IMR-90 (cell line): ENCODE measurements around the gene PIK3IP1. TPM values are rescaled to one million over a fixed set of nuclear protein-coding genes. Genes with fewer than 3 reads are reported as not detected.

Experiments
- ATAC-seq: fragments of 200-7000 bp; cut with Tn5 transposase; 2 replicates; pipeline ENCODE4 v1.9.1; 2020; ENCODE audit warnings: low read depth, mild to moderate bottlenecking, moderate library complexity
- BruUV-seq: library from RNA; stranded (reverse); fragments of 400-500 nt; replicated peaks from 2 replicates; lab custom pipeline; 2021; lab: Mats Ljungman, UMichigan
- CTCF ChIA-PET: fragments of 300-600 bp; formaldehyde crosslinking; extraction: SDS; loops from one replicate; lab custom pipeline; 2021; ENCODE audit warnings: antibody characterized with exemption; lab: Yijun Ruan, JAX
- POLR2A ChIA-PET: fragments of 300-600 bp; sonication (Branson Sonifier 250); formaldehyde crosslinking; loops from one replicate; lab custom pipeline; 2022; ENCODE audit warnings: antibody characterized with exemption; ENCODE audit not compliant: unreplicated experiment; lab: Charles Lee
- DNase-seq: peaks from one replicate; pipeline ENCODE4 v3.0.0; 2013
- H2AFZ ChIP-seq: replicated peaks from 2 replicates; pipeline ENCODE3; 2013; ENCODE audit warnings: low read length, mild to moderate bottlenecking; ENCODE audit not compliant: poor library complexity
- H2AK5ac ChIP-seq: 2 replicates; pipeline ENCODE4 v1.6.1; 2013; ENCODE audit warnings: low read depth, low read length, inconsistent platforms
- H2AK9ac ChIP-seq: replicated peaks from 2 replicates; pipeline ENCODE3; 2013; ENCODE audit warnings: mild to moderate bottlenecking, low read depth, low read length, moderate library complexity; ENCODE audit not compliant: poor library complexity
- H2BK120ac ChIP-seq: 2 replicates; pipeline ENCODE4 v1.6.1; 2013; ENCODE audit warnings: low read depth, low read length, inconsistent platforms
- H2BK15ac ChIP-seq: 3 replicates; pipeline ENCODE4 v1.6.1; 2013; ENCODE audit warnings: low read depth, low read length, inconsistent platforms
- H2BK20ac ChIP-seq: 2 replicates; pipeline ENCODE4 v1.6.1; 2013; ENCODE audit warnings: low read depth, mild to moderate bottlenecking, inconsistent platforms, low read length, moderate library complexity
- H2BK5ac ChIP-seq: 2 replicates; pipeline ENCODE4 v1.6.1; 2013; ENCODE audit warnings: mild to moderate bottlenecking, low read depth, low read length, inconsistent platforms; ENCODE audit not compliant: poor library complexity, severe bottlenecking
- H3K14ac ChIP-seq: replicated peaks from 2 replicates; pipeline ENCODE4 v1.6.1; 2013; ENCODE audit warnings: low read depth, low read length, inconsistent platforms
- H3K18ac ChIP-seq: 2 replicates; pipeline ENCODE4 v1.6.1; 2013; ENCODE audit warnings: low read depth, low read length, control low read depth
- H3K23ac ChIP-seq: 2 replicates; pipeline ENCODE4 v1.6.1; 2013; ENCODE audit warnings: low read depth, low read length, inconsistent platforms
- H3K27ac ChIP-seq: 2 replicates; pipeline ENCODE4 v1.5.1; 2013; ENCODE audit warnings: mild to moderate bottlenecking, control low read depth, low read length; ENCODE audit not compliant: insufficient read depth
- H3K27me3 ChIP-seq: 2 replicates; pipeline ENCODE4 v1.6.1; 2013; ENCODE audit warnings: low read length; ENCODE audit not compliant: control insufficient read depth, insufficient read depth
- H3K36me3 ChIP-seq: 2 replicates; pipeline ENCODE4 v1.6.1; 2013; ENCODE audit warnings: low read length, mixed read lengths; ENCODE audit not compliant: control insufficient read depth, insufficient read depth
- H3K4ac ChIP-seq: 2 replicates; pipeline ENCODE4 v1.6.1; 2013; ENCODE audit warnings: low read depth, low read length, inconsistent platforms
- H3K4me1 ChIP-seq: 2 replicates; pipeline ENCODE4 v1.6.1; 2013; ENCODE audit warnings: low read length, mixed read lengths; ENCODE audit not compliant: control insufficient read depth, insufficient read depth
- H3K4me2 ChIP-seq: 2 replicates; pipeline ENCODE4 v1.6.1; 2013; ENCODE audit warnings: low read depth, mild to moderate bottlenecking, control low read depth, low read length, moderate library complexity
- H3K4me3 ChIP-seq: 2 replicates; pipeline ENCODE4 v1.5.1; 2013; ENCODE audit warnings: low read depth, mild to moderate bottlenecking, control low read depth, low read length, moderate library complexity; ENCODE audit not compliant: insufficient read depth
- H3K56ac ChIP-seq: 2 replicates; pipeline ENCODE4 v1.6.1; 2013; ENCODE audit warnings: low read length, inconsistent platforms; ENCODE audit not compliant: insufficient read depth; ENCODE audit errors: extremely low read depth
- H3K79me1 ChIP-seq, 2 experiments: 2 replicates each; pipeline ENCODE4 v1.6.1; 2013; ENCODE audit warnings: low read length in 2 of 2, inconsistent platforms in 1 of 2, low read depth in 1 of 2
- H3K9ac ChIP-seq: 2 replicates; pipeline ENCODE4 v1.6.1; 2013; ENCODE audit warnings: low read depth, low read length, control low read depth
- H3K9me1 ChIP-seq: 2 replicates; pipeline ENCODE4 v1.6.1; 2013; ENCODE audit warnings: low read length, inconsistent platforms; ENCODE audit not compliant: insufficient read depth
- H3K9me3 ChIP-seq: 2 replicates; pipeline ENCODE4 v1.6.1; 2013; ENCODE audit warnings: low read length; ENCODE audit not compliant: control insufficient read depth, insufficient read depth
- H4K20me1 ChIP-seq: 2 replicates; pipeline ENCODE4 v1.6.1; 2013; ENCODE audit warnings: low read length, inconsistent platforms; ENCODE audit not compliant: insufficient read depth
- H4K5ac ChIP-seq: 2 replicates; pipeline ENCODE4 v1.6.1; 2013; ENCODE audit warnings: mild to moderate bottlenecking, low read depth, low read length, control low read depth
- H4K8ac ChIP-seq, 2 experiments: 2 replicates each; pipeline ENCODE4 v1.6.1; 2013; ENCODE audit warnings: low read depth in 2 of 2, low read length in 2 of 2, control low read depth in 1 of 2, inconsistent platforms in 1 of 2
- H4K91ac ChIP-seq: 2 replicates; pipeline ENCODE4 v1.6.1; 2013; ENCODE audit warnings: low read depth, low read length, inconsistent platforms; ENCODE audit not compliant: insufficient read depth
- BHLHE40 ChIP-seq: fragments of 150-350 bp; IDR thresholded peaks from 2 replicates; pipeline ENCODE4 v1.6.1; 2016; ENCODE audit warnings: mild to moderate bottlenecking, low read depth, low read length
- CEBPB ChIP-seq: IDR thresholded peaks from 2 replicates; pipeline ENCODE4 v1.6.1; 2012; ENCODE audit warnings: low read depth, low read length, improper control_type of control experiment
- CHD1 ChIP-seq: IDR thresholded peaks from 2 replicates; pipeline ENCODE4 v1.6.1; 2012; ENCODE audit warnings: low read depth, low read length, improper control_type of control experiment
- FOS ChIP-seq: fragments of 150-350 bp; IDR thresholded peaks from 2 replicates; pipeline ENCODE4 v1.6.1; 2016; ENCODE audit warnings: low read depth, low read length
- MAFK ChIP-seq: IDR thresholded peaks from 2 replicates; pipeline ENCODE4 v1.6.1; 2012; ENCODE audit warnings: low read depth, low read length, improper control_type of control experiment
- MAZ ChIP-seq: IDR thresholded peaks from 2 replicates; pipeline ENCODE4 v1.6.1; 2012; ENCODE audit warnings: low read depth, mild to moderate bottlenecking, low read length, improper control_type of control experiment, moderate library complexity, borderline replicate concordance
- MXI1 ChIP-seq: IDR thresholded peaks from 2 replicates; pipeline ENCODE4 v1.6.1; 2012; ENCODE audit warnings: low read depth, mild to moderate bottlenecking, low read length, moderate library complexity, borderline replicate concordance
- NFE2L2 ChIP-seq: fragments of 150-350 bp; IDR thresholded peaks from 2 replicates; pipeline ENCODE4 v1.6.1; 2016; ENCODE audit warnings: low read depth, mild to moderate bottlenecking, low read length
- POLR2A ChIP-seq: IDR thresholded peaks from 2 replicates; pipeline ENCODE4 v1.6.1; 2012; ENCODE audit warnings: mild to moderate bottlenecking, low read depth, low read length
- RAD21 ChIP-seq: IDR thresholded peaks from 2 replicates; pipeline ENCODE4 v1.6.1; 2012; ENCODE audit warnings: low read length, improper control_type of control experiment
- RCOR1 ChIP-seq: IDR thresholded peaks from 2 replicates; pipeline ENCODE4 v1.6.1; 2012; ENCODE audit warnings: mild to moderate bottlenecking, low read length, improper control_type of control experiment; ENCODE audit not compliant: insufficient replicate concordance
- SMC3 ChIP-seq: fragments of 150-350 bp; IDR thresholded peaks from 2 replicates; pipeline ENCODE4 v1.6.1; 2016; ENCODE audit warnings: low read depth, mild to moderate bottlenecking, antibody characterized with exemption, low read length, moderate library complexity
- WGBS, 2 experiments: methylation state at CpG; one replicate each; pipeline versions ENCODE4 v1.1.5 to v1.1.7; 2013; ENCODE audit warnings: missing lambda C conversion rate in 2 of 2; ENCODE audit not compliant: insufficient read length in 1 of 2; ENCODE audit errors: extremely low coverage in 2 of 2; 5-methylcytosine and 5-hydroxymethylcytosine counted together
- dilution Hi-C: fragments of 300-500 bp; cut with HindIII; formaldehyde crosslinking; loops from one replicate; pipeline ENCODE4 v1.14.3; 2018; ENCODE audit warnings: low sequenced_read_pairs; ENCODE audit not compliant: unreplicated experiment
- in situ Hi-C: fragments of 300-500 bp; cut with MboI; formaldehyde crosslinking; loops from 3 replicates; pipeline ENCODE4 v1.14.3; 2019; ENCODE audit warnings: low sequenced_read_pairs, inconsistent platforms, mixed read lengths
- intact Hi-C: fragments of 100-400 bp; cut with micrococcal nuclease; formaldehyde crosslinking; loops from 2 replicates; pipeline ENCODE4 v1.10.0; 2022
- polyA plus RNA-seq, 3 experiments: library from polyadenylated mRNA; depleted of rRNA; stranded (reverse); fragments of >200 nt; gene quantifications; 2 replicates each; pipeline ENCODE4 v1.2.3, GENCODE V29; 2012; ENCODE audit warnings: low replicate concordance in 1 of 3
- total RNA-seq: library from RNA; depleted of rRNA; stranded (reverse); fragments of >200 nt; gene quantifications from 2 replicates; pipeline ENCODE4 v1.2.3, GENCODE V29; 2012
- TF ChIP-seq, protein P1 (sequence below): fragments of 150-350 bp; IDR thresholded peaks from 2 replicates; pipeline ENCODE4 v1.6.1; 2017; ENCODE audit warnings: mild to moderate bottlenecking, antibody characterized with exemption, low read length, low read depth
- TF ChIP-seq, protein P2 (sequence below): fragments of 150-350 bp; IDR thresholded peaks from 2 replicates; pipeline ENCODE4 v1.6.1; 2016; ENCODE audit warnings: low read depth, mild to moderate bottlenecking, low read length, moderate library complexity, borderline replicate concordance
- TF ChIP-seq, protein P3 (sequence below): conservative IDR thresholded peaks from 2 replicates; pipeline ENCODE4 v1.5.1; 2012; ENCODE audit warnings: mild to moderate bottlenecking, low read depth, low read length, improper control_type of control experiment

The PIK3IP1 gene
- total and polyA plus RNA-seq, 2 of the 4 experiments (the other 2 are of a cell fraction), result 12.9 to 17.6 TPM

DNA sequence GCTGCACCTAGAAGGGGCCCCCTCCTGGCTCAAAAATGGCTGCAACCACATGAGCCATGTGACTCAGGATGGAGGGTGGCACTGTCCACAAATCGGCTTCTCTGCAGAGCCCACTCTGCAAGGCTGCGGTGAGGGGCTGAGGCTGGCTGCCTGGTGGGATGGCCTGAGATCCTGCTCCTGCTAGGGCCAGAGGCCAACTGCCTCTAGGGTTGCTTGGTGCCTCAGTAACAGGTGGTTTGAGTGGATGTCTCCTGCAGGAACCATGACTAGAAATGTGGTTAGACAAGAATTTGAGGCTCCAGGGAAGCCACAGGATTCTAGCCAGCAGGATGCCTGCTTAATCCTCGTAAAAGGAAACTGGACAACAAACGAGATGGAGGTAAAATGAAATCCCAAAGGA lies 36.7 kb upstream of the PIK3IP1 start:
- Histone ChIP-seq H2BK120ac (no peak overlapping the region), H4K5ac (no peak overlapping the region), H3K4me1 (peaks cover 2% of the 10 kb centered on the region; the same call in 1 of the 2 replicates), H3K14ac (no peak overlapping the region), H4K20me1 (peaks cover 12% of the 10 kb centered on the region; the same call in 1 of the 2 replicates), H4K8ac (no peak overlapping the region), H3K79me1 (peaks cover 6 to 34% of the 10 kb centered on the region in 2 experiments; a peak in 3 of 4 replicates), H3K4ac (no peak overlapping the region), H3K9ac (no peak overlapping the region), H2AK5ac (no peak overlapping the region), H3K4me2 (no peak overlapping the region), H2BK20ac (no peak overlapping the region), H3K9me1 (peaks cover 16% of the 10 kb centered on the region), H4K91ac (no peak overlapping the region), H2BK15ac (no peak overlapping the region), H3K9me3 (no peaks in the 10 kb centered on the region), H2BK5ac (no peak overlapping the region), H3K18ac (no peak overlapping the region), H3K27me3 (no peaks in the 10 kb centered on the region), H2AK9ac (no peak overlapping the region), H3K23ac (no peak overlapping the region), H3K36me3 (peaks cover 57% of the 10 kb centered on the region), H2AFZ (no peak overlapping the region), H3K4me3 (no peak overlapping the region), H3K27ac (no peak overlapping the region), H3K56ac (no peak overlapping the region)
- no peak; the same call in 1 of the 2 replicates for ATAC-seq
- TF ChIP-seq MAFK, result no peak
- TF ChIP-seq CEBPB, result no peak
- no peak for TF ChIP-seq RCOR1
- TF ChIP-seq BHLHE40, result no peak
- TF ChIP-seq POLR2A, result no peak
- TF ChIP-seq, protein P1, sequence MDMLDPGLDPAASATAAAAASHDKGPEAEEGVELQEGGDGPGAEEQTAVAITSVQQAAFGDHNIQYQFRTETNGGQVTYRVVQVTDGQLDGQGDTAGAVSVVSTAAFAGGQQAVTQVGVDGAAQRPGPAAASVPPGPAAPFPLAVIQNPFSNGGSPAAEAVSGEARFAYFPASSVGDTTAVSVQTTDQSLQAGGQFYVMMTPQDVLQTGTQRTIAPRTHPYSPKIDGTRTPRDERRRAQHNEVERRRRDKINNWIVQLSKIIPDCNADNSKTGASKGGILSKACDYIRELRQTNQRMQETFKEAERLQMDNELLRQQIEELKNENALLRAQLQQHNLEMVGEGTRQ, result no peak
- no peak for TF ChIP-seq NFE2L2
- TF ChIP-seq FOS, result no peak
- TF ChIP-seq, protein P2, sequence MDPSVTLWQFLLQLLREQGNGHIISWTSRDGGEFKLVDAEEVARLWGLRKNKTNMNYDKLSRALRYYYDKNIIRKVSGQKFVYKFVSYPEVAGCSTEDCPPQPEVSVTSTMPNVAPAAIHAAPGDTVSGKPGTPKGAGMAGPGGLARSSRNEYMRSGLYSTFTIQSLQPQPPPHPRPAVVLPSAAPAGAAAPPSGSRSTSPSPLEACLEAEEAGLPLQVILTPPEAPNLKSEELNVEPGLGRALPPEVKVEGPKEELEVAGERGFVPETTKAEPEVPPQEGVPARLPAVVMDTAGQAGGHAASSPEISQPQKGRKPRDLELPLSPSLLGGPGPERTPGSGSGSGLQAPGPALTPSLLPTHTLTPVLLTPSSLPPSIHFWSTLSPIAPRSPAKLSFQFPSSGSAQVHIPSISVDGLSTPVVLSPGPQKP, result no peak
- no peak for TF ChIP-seq CHD1
- no peak for TF ChIP-seq RAD21
- TF ChIP-seq MAZ, result no peak
- no peak for TF ChIP-seq MXI1
- TF ChIP-seq, protein P3, sequence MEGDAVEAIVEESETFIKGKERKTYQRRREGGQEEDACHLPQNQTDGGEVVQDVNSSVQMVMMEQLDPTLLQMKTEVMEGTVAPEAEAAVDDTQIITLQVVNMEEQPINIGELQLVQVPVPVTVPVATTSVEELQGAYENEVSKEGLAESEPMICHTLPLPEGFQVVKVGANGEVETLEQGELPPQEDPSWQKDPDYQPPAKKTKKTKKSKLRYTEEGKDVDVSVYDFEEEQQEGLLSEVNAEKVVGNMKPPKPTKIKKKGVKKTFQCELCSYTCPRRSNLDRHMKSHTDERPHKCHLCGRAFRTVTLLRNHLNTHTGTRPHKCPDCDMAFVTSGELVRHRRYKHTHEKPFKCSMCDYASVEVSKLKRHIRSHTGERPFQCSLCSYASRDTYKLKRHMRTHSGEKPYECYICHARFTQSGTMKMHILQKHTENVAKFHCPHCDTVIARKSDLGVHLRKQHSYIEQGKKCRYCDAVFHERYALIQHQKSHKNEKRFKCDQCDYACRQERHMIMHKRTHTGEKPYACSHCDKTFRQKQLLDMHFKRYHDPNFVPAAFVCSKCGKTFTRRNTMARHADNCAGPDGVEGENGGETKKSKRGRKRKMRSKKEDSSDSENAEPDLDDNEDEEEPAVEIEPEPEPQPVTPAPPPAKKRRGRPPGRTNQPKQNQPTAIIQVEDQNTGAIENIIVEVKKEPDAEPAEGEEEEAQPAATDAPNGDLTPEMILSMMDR, result no peak
- no peak for TF ChIP-seq SMC3
- no CpG with 5 or more reads among the region's 4 CpGs for WGBS, 2 experiments
- POLR2A ChIA-PET, result no interaction called here
- BruUV-seq, result no TSS peak
- peak; percentile 37 for DNase-seq
- dilution Hi-C loops (no loop called here), intact Hi-C loops (no loop called here), in situ Hi-C loops (no loop called here)
- CTCF ChIA-PET, result no interaction called here
